K562 (cell line): ENCODE measurements around the gene TTC13. TPM values are rescaled to one million over a fixed set of nuclear protein-coding genes. Genes with fewer than 3 reads are reported as not detected.

ENCODE experiments used
- ATAC-seq: fragments of 200-7000 bp; cut with Tn5 transposase; 3 replicates; pipeline ENCODE4 v1.9.1; 2020; ENCODE audit warnings: moderate library complexity
- BruUV-seq: library from RNA; stranded (reverse); fragments of 400-500 nt; replicated peaks from 2 replicates; lab custom pipeline; 2021; lab: Mats Ljungman, UMichigan
- CTCF ChIA-PET: fragments of 300-600 bp; formaldehyde crosslinking; extraction: SDS; loops from one replicate; lab custom pipeline; 2021; ENCODE audit warnings: low intra/inter-chr PET ratio; lab: Yijun Ruan, JAX
- POLR2A ChIA-PET: fragments of 300-600, 350-650 bp; sonication (Branson Sonifier 250); formaldehyde crosslinking; extraction: SDS; loops from one replicate; lab custom pipeline; 2021; ENCODE audit warnings: antibody characterized with exemption, inconsistent platforms; lab: Yijun Ruan, JAX
- DNase-seq, 4 experiments: peaks; one replicate each; pipeline versions ENCODE4 v3.0.0 to v3.0.0-alpha.2; 2011 to 2018; ENCODE audit warnings: low spot score in 3 of 4, mixed read lengths in 3 of 4; ENCODE audit errors: extremely low read depth in 1 of 4
- FAIRE-seq: peaks from 2 replicates; lab custom pipeline; 2011; peaks lifted over from hg19 to GRCh38; lab: Jason Lieb, UNC
- H2AFZ ChIP-seq: 2 replicates; pipeline ENCODE4 v1.6.0; 2011; ENCODE audit warnings: low read depth, low read length, control low read depth, inconsistent platforms
- H3K27ac ChIP-seq: fragments of 200-600 bp; 3 replicates; pipeline ENCODE4 v1.8.0; 2011; ENCODE audit warnings: low read depth, mild to moderate bottlenecking, control low read depth, inconsistent platforms, low read length, moderate library complexity, mixed read lengths; ENCODE audit errors: extremely low read depth
- H3K27me3 ChIP-seq, 2 experiments: fragments of 300-600 bp in 1 of 2; 2 replicates in 1 of 2; 3 replicates in 1 of 2; pipeline versions ENCODE4 v1.6.0 to v1.8.0; 2011; ENCODE audit warnings: inconsistent platforms in 2 of 2, low read length in 2 of 2, mild to moderate bottlenecking in 1 of 2, mixed read lengths in 1 of 2, moderate library complexity in 1 of 2; ENCODE audit not compliant: control insufficient read depth in 2 of 2, insufficient read depth in 2 of 2
- H3K36me3 ChIP-seq: fragments of 300-600 bp; 3 replicates; pipeline ENCODE4 v1.8.0; 2011; ENCODE audit warnings: mild to moderate bottlenecking, low read length, inconsistent platforms; ENCODE audit not compliant: control insufficient read depth, insufficient read depth
- H3K4me1 ChIP-seq, 2 experiments: fragments of 200-600 bp in 1 of 2; replicated peaks in 1 of 2; 2 replicates in 1 of 2; 3 replicates in 1 of 2; pipeline versions ENCODE4 v1.5.1 to v1.8.0; 2011; ENCODE audit warnings: inconsistent platforms in 2 of 2, low read length in 2 of 2, mild to moderate bottlenecking in 1 of 2, mixed read lengths in 1 of 2, moderate library complexity in 1 of 2; ENCODE audit not compliant: control insufficient read depth in 2 of 2, insufficient read depth in 2 of 2
- H3K4me2 ChIP-seq: 2 replicates; pipeline ENCODE4 v1.6.1; 2011; ENCODE audit warnings: low read length, control low read depth, inconsistent platforms, mixed read lengths; ENCODE audit not compliant: insufficient read depth
- H3K4me3 ChIP-seq: fragments of 200-600 bp; sonication (generic), shearing (Covaris generic); 2 replicates; pipeline ENCODE4 v1.5.1; 2016; ENCODE audit warnings: control low read depth, inconsistent platforms
- H3K79me2 ChIP-seq: fragments of 200-600 bp; 3 replicates; pipeline ENCODE4 v1.8.0; 2011; ENCODE audit warnings: low read length, inconsistent platforms; ENCODE audit not compliant: control insufficient read depth, insufficient read depth
- H3K9ac ChIP-seq, 2 experiments: 2 replicates each; pipeline versions ENCODE4 v1.6.0 to v1.6.1; 2011; ENCODE audit warnings: low read depth in 2 of 2, low read length in 2 of 2, control low read depth in 1 of 2, inconsistent platforms in 1 of 2, mild to moderate bottlenecking in 1 of 2, mixed read lengths in 1 of 2; ENCODE audit not compliant: insufficient read depth in 1 of 2
- H3K9me1 ChIP-seq: one replicate; pipeline ENCODE4 v1.6.0; 2011; ENCODE audit warnings: inconsistent platforms, mild to moderate bottlenecking, low read length, moderate library complexity; ENCODE audit not compliant: control insufficient read depth, insufficient read depth
- H3K9me3 ChIP-seq: replicated peaks from 2 replicates; pipeline ENCODE4 v1.5.1; 2011; ENCODE audit warnings: low read depth, low read length, inconsistent platforms; ENCODE audit not compliant: control insufficient read depth, insufficient read depth
- H4K20me1 ChIP-seq: replicated peaks from 2 replicates; pipeline ENCODE4 v1.6.1; 2011; ENCODE audit warnings: low read length, inconsistent platforms, mixed read lengths; ENCODE audit not compliant: control insufficient read depth, insufficient read depth
- CEBPB ChIP-seq: fragments of 450-650 bp; IDR thresholded peaks from 2 replicates; pipeline ENCODE4 v1.6.1; 2016; ENCODE audit warnings: missing genetic modification characterization, missing compliant biosample characterization
- CEBPG ChIP-seq, 3 experiments: fragments of 200-800 bp in 1 of 3; sonication (Bioruptor generic) in 1 of 3; sonication (generic) in 1 of 3; formaldehyde crosslinking in 1 of 3; IDR thresholded peaks in 2 of 3; conservative IDR thresholded peaks in 1 of 3; 2 replicates each; pipeline versions ENCODE4 v1.6.1 to v1.8.0; 2016 to 2022; ENCODE audit warnings: missing compliant biosample characterization in 2 of 3, missing genetic modification characterization in 2 of 3, mild to moderate bottlenecking in 1 of 3, missing genetic modification reagents in 1 of 3
- EGR1 ChIP-seq: fragments of 450-650 bp; conservative IDR thresholded peaks from 2 replicates; pipeline ENCODE4 v1.6.1; 2017; ENCODE audit warnings: mild to moderate bottlenecking
- MCM3 ChIP-seq: fragments of 450-650 bp; IDR thresholded peaks from 2 replicates; pipeline ENCODE4 v1.6.1; 2016
- NRF1 ChIP-seq, 2 experiments: fragments of 450-650 bp; IDR thresholded peaks in 1 of 2; conservative IDR thresholded peaks in 1 of 2; 2 replicates each; pipeline ENCODE4 v1.6.1; 2014; ENCODE audit warnings: mild to moderate bottlenecking in 2 of 2
- TCF3 ChIP-seq: sonication (generic); formaldehyde crosslinking; IDR thresholded peaks from 2 replicates; pipeline ENCODE4 v1.4.0; 2020; ENCODE audit warnings: mild to moderate bottlenecking, missing genetic modification reagents
- WGBS: fragments of 100-300 bp; shearing (Covaris generic); methylation state at CpG from one replicate; pipeline ENCODE4 v1.1.6; 2016; ENCODE audit warnings: low coverage, mixed read lengths; ENCODE audit not compliant: insufficient coverage; ENCODE audit errors: missing lambda C conversion rate; 5-methylcytosine and 5-hydroxymethylcytosine counted together
- in situ Hi-C: fragments of 300-500 bp; cut with MboI; formaldehyde crosslinking; loops from 4 replicates; pipeline ENCODE4 v1.15.0; 2018; ENCODE audit warnings: inconsistent platforms, mixed read lengths
- intact Hi-C: fragments of 100-400 bp; cut with micrococcal nuclease; formaldehyde crosslinking; loops from 2 replicates; pipeline ENCODE4 v1.14.2; 2022
- polyA plus RNA-seq, 8 experiments: library from polyadenylated mRNA; depleted of rRNA in 4 of 8; stranded (reverse) in 5 of 8; unstranded in 3 of 8; fragments of >200 nt; fragmentation: Nextera tagmentation in 2 of 8; fragmentation: Illumina TruSeq in 1 of 8; extraction: Ambion mirVana in 2 of 8; extraction: Trizol in 1 of 8; gene quantifications; 2 replicates each; pipeline versions ENCODE4 v1.2.1 to v1.2.3, GENCODE V29; 2011 to 2014; ENCODE audit warnings: inconsistent platforms in 1 of 8, missing spikeins in 1 of 8
- total RNA-seq, 7 experiments: library from RNA; depleted of rRNA in 6 of 7; stranded (reverse); fragments of >200 nt in 6 of 7; fragmentation: Illumina TruSeq in 2 of 7; extraction: Trizol in 2 of 7; gene quantifications; 2 replicates each; pipeline versions ENCODE4 v1.2.1 to v1.2.3, GENCODE V29; 2011 to 2021; ENCODE audit warnings: low replicate concordance in 1 of 7
- TF ChIP-seq, protein P1 (sequence below), 2 experiments: fragments of 450-650 bp in 1 of 2; sonication (generic) in 1 of 2; formaldehyde crosslinking in 1 of 2; IDR thresholded peaks in 1 of 2; conservative IDR thresholded peaks in 1 of 2; 2 replicates each; pipeline versions ENCODE4 v1.6.1 to v1.8.1; 2016 to 2023; ENCODE audit warnings: mild to moderate bottlenecking in 2 of 2, moderate library complexity in 2 of 2, inconsistent platforms in 1 of 2, missing genetic modification reagents in 1 of 2

Gene TTC13
- total and polyA plus RNA-seq, 9 of the 15 experiments (the other 6 are each of a cell fraction or from before 2014, with no cell fraction given) = 1.7 to 13.8 (median 9.6) TPM

DNA sequence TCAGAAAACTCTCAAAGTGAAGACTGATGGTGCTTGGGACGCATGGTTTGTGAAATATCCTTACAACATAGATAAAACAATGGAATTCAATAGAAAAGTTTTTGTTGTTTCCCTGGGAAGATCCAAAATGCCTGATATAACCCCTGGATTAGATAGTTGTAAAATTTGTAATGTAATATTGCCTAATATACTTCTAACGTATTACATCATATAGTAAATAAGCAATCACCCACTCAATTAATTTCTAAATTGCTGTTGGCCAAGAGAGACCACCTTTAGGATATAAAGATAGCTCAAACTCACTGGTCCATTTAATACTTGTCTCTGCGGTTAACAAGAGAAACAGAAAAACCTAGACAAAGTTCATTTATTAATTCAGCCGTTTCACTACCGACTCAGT lies 42.2 kb downstream of the TTC13 start:
- intact Hi-C loops (no loop called here), in situ Hi-C loops (no loop called here)
- TF ChIP-seq TCF3 (CRISPR knock-in tag) = no peak
- TF ChIP-seq, protein P1, sequence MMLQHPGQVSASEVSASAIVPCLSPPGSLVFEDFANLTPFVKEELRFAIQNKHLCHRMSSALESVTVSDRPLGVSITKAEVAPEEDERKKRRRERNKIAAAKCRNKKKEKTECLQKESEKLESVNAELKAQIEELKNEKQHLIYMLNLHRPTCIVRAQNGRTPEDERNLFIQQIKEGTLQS (IDR thresholded peaks at IDR 0.05) = 0 out of 2 replicates have a peak, but pooled peaks have one; percentile 17
- TF ChIP-seq, protein P1 (CRISPR knock-in tag; conservative IDR thresholded peaks at IDR 0.05) = no peak
- TF ChIP-seq MCM3 = no peak
- TF ChIP-seq CEBPG (CRISPR knock-in tag; IDR thresholded peaks at IDR 0.05) = no peak
- peak; percentile 52 to 75; a peak in 3 of 4 replicates for TF ChIP-seq CEBPG (tag; conservative IDR thresholded peaks at IDR 0.05 in 1 of 2, IDR thresholded peaks at IDR 0.05 in 1 of 2)
- TF ChIP-seq EGR1 = no peak
- TF ChIP-seq NRF1 (conservative IDR thresholded peaks at IDR 0.05 in 1 of 2, IDR thresholded peaks at IDR 0.05 in 1 of 2) = no peak
- TF ChIP-seq CEBPB = peak; percentile 48; the same call in 1 of the 2 replicates
- DNase-seq = no peak
- H3K4me1 ChIP-seq = no peaks in the 10 kb centered on the region
- no peaks in the 10 kb centered on the region for H3K9me1 ChIP-seq
- H3K4me3 ChIP-seq = no peak overlapping the region
- WGBS = 55% methylated on average over 5 of the region's 5 CpGs
- no peak overlapping the region for H3K27ac ChIP-seq
- ChIA-PET POLR2A (interaction anchor here (0.6 kb wide), 2 partner anchors 42 to 646 kb away, joined by 3 read pairs; partner anchors contain the start of genes ARV1 and TTC13), CTCF (no interaction called here)
- FAIRE-seq = no peak
- no peak for ATAC-seq
- BruUV-seq = no TSS peak
- no peaks in the 10 kb centered on the region for H3K9me3 ChIP-seq
- no peak overlapping the region for H3K4me2 ChIP-seq
- H3K36me3 ChIP-seq = no peaks in the 10 kb centered on the region
- H4K20me1 ChIP-seq = no peaks in the 10 kb centered on the region
- H3K79me2 ChIP-seq = no peaks in the 10 kb centered on the region
- H3K9ac ChIP-seq = no peak overlapping the region
- H3K27me3 ChIP-seq = no peaks in the 10 kb centered on the region
- no peak overlapping the region for H2AFZ ChIP-seq
